A673 (cell line): ENCODE results near the gene UNC5A. TPM values are rescaled to one million over a fixed set of nuclear protein-coding genes. Genes with fewer than 3 reads are reported as not detected.
A peak's percentile ranks its signal among the peaks of the same experiment; 100 is the strongest.

Source experiments
- BruUV-seq: library from RNA; stranded (reverse); fragments of 400-500 nt; replicated peaks from 2 replicates; lab custom pipeline; 2021; lab: Mats Ljungman, UMichigan
- CTCF ChIA-PET: fragments of 300-600 bp; sonication (Branson Sonifier 250); formaldehyde crosslinking; loops from one replicate; lab custom pipeline; 2022; ENCODE audit warnings: antibody characterized with exemption; lab: Charles Lee
- POLR2A ChIA-PET: fragments of 300-600 bp; sonication (Branson Sonifier 250); formaldehyde crosslinking; loops from one replicate; lab custom pipeline; 2022; ENCODE audit warnings: antibody characterized with exemption; ENCODE audit not compliant: low non-redundant PET; lab: Charles Lee
- DNase-seq: peaks from one replicate; pipeline ENCODE4 v3.0.0-alpha.2; 2015; ENCODE audit warnings: low spot score
- H3K27ac ChIP-seq: fragments of 200-600 bp; sonication (generic); 2 replicates; pipeline ENCODE4 v1.5.1; 2016; ENCODE audit warnings: mixed run types, low read depth, mild to moderate bottlenecking, mixed read lengths, antibody characterized with exemption, low read length; ENCODE audit not compliant: poor library complexity, severe bottlenecking
- H3K27me3 ChIP-seq: fragments of 200-600 bp; sonication (generic); replicated peaks from 2 replicates; pipeline ENCODE4 v1.6.1; 2017; ENCODE audit warnings: mixed run types, low read depth, mild to moderate bottlenecking, mixed read lengths, antibody characterized with exemption, low read length; ENCODE audit not compliant: insufficient read depth, poor library complexity
- H3K36me3 ChIP-seq: fragments of 200-600 bp; sonication (generic); 2 replicates; pipeline ENCODE4 v1.6.1; 2016; ENCODE audit warnings: mixed run types, mild to moderate bottlenecking, mixed read lengths, antibody characterized with exemption, low read length; ENCODE audit not compliant: insufficient read depth, poor library complexity, severe bottlenecking
- H3K4me1 ChIP-seq: fragments of 200-600 bp; sonication (generic); 2 replicates; pipeline ENCODE4 v1.6.1; 2017; ENCODE audit warnings: mixed run types, mild to moderate bottlenecking, mixed read lengths, antibody characterized with exemption, low read length; ENCODE audit not compliant: insufficient read depth, poor library complexity, severe bottlenecking
- H3K4me3 ChIP-seq: fragments of 200-600 bp; sonication (generic); 2 replicates; pipeline ENCODE4 v1.5.1; 2016; ENCODE audit warnings: low read depth, mixed run types, mild to moderate bottlenecking, mixed read lengths, low read length; ENCODE audit not compliant: poor library complexity, severe bottlenecking
- H3K9me3 ChIP-seq: fragments of 200-600 bp; sonication (generic); 2 replicates; pipeline ENCODE4 v1.6.1; 2016; ENCODE audit warnings: mixed run types, low read depth, mild to moderate bottlenecking, mixed read lengths, antibody characterized with exemption, low read length; ENCODE audit not compliant: poor library complexity, severe bottlenecking
- EZH2 ChIP-seq: fragments of 200-600 bp; sonication (generic); IDR thresholded peaks from 2 replicates; pipeline ENCODE4 v1.6.1; 2017; ENCODE audit warnings: borderline replicate concordance, low read depth, mild to moderate bottlenecking, mixed read lengths, antibody characterized with exemption, low read length; ENCODE audit not compliant: poor library complexity, severe bottlenecking
- intact Hi-C: fragments of 100-400 bp; cut with micrococcal nuclease; formaldehyde crosslinking; loops from one replicate; pipeline ENCODE4 v1.10.0; 2022; ENCODE audit not compliant: unreplicated experiment
- total RNA-seq: library from RNA; stranded (reverse); gene quantifications from 2 replicates; pipeline ENCODE4 v1.2.3, GENCODE V29; 2021
- TF ChIP-seq, protein P1 (sequence below): fragments of 300-800, 200-600 bp; sonication (generic); conservative IDR thresholded peaks from 2 replicates; pipeline ENCODE4 v1.5.1; 2017; ENCODE audit warnings: low read depth, mild to moderate bottlenecking, antibody characterized with exemption, low read length, moderate library complexity, mixed read lengths

Gene UNC5A
- total RNA-seq, 1 experiment from 2014 or later = 7.5 TPM

DNA sequence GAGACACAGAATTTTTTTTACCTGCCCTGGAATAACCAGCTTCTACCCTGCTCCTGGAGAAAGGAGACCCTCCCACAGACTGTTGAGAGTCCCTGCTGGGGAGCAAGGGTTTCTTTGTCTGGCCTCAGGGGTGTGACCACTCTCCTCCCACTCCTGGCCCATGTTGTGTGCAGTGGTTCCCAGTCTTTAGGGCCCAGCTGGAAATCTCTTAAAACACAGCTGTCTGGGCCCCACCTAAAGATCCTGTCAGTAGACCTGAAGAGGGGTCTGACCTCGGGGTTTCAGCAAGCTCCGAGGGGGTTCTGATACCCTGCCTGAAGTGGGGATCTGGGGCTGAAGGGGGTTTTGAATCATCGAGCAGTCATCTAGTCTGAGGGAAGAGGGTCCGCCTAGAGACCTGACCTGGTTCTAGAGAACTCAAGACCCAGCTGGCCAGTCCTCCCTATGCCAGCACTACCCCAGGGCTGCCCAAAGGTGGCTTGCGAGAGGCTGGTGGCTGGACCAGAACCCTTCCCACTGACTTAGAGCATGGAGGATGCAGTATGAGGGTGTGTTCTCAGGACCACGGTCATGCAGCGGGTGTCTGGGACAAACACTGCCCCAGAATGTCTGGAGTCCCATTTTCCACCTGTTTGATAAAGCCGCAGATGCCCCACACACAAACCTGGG is 8.1 kb upstream of the UNC5A start:
- TF ChIP-seq, protein P1, sequence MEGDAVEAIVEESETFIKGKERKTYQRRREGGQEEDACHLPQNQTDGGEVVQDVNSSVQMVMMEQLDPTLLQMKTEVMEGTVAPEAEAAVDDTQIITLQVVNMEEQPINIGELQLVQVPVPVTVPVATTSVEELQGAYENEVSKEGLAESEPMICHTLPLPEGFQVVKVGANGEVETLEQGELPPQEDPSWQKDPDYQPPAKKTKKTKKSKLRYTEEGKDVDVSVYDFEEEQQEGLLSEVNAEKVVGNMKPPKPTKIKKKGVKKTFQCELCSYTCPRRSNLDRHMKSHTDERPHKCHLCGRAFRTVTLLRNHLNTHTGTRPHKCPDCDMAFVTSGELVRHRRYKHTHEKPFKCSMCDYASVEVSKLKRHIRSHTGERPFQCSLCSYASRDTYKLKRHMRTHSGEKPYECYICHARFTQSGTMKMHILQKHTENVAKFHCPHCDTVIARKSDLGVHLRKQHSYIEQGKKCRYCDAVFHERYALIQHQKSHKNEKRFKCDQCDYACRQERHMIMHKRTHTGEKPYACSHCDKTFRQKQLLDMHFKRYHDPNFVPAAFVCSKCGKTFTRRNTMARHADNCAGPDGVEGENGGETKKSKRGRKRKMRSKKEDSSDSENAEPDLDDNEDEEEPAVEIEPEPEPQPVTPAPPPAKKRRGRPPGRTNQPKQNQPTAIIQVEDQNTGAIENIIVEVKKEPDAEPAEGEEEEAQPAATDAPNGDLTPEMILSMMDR = no peak
- no peak for TF ChIP-seq EZH2

DNA sequence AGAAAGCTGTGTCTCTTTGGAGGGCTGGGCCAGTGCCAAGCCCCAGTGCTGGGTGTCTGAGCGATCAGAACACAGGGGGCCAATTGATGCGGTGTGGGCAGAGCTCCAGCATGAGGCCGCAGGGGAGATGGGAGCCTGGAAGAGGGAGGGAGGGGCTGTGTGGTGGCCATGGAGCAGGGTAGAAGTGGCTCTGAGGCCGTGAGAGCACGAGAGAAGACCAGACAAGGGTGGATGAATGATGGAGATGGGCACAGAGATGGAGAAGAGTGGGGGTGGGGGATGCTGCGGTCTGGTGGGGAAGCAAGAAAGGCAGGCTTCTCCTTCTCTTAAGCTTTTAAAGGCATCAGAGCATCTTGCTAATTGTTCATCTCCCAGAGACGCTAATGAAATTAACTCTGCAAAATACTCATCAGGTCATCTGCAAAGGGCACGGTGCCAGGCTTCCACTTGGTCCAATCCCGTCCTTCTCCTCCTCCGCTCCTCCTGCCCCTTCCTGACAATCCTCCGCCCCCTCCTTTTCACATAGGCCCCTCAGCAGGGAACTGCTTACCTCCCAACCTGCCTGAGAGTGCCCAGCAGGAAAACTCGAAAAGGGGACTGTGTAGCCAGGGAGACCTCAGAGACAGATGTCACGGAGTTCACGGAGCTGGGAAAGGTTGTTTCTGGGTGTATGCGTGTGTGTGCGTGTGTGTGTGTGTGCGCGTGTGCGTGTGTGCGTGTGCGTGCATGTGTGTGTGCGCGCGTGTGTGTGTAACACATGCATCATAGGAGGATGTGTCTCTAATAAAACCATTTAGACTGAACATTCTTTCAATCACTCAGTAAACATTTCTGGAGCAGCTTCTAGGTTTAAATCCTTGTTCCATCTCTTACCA is 7.1 kb upstream of the UNC5A start:
- H3K36me3 ChIP-seq = no peaks in the 10 kb centered on the region
- H3K4me1 ChIP-seq = no peaks in the 10 kb centered on the region
- CTCF ChIA-PET = no interaction called here
- BruUV-seq = no TSS peak
- POLR2A ChIA-PET = no interaction called here
- TF ChIP-seq, protein P1 = no peak
- no peak for TF ChIP-seq EZH2
- DNase-seq = peak; percentile 29
- no peaks in the 10 kb centered on the region for H3K27me3 ChIP-seq
- H3K27ac ChIP-seq = no peak overlapping the region
- no peaks in the 10 kb centered on the region for H3K9me3 ChIP-seq
- intact Hi-C loops = no loop called here
- H3K4me3 ChIP-seq = no peak overlapping the region

More for the DNA sequence above, 8.1 kb upstream of the UNC5A start:
- Histone ChIP-seq H3K4me1 (no peaks in the 10 kb centered on the region), H3K36me3 (no peaks in the 10 kb centered on the region), H3K27ac (no peak overlapping the region), H3K4me3 (no peak overlapping the region), H3K27me3 (no peaks in the 10 kb centered on the region), H3K9me3 (no peaks in the 10 kb centered on the region)
- CTCF ChIA-PET = no interaction called here
- no TSS peak for BruUV-seq
- DNase-seq = no peak
- intact Hi-C loops = no loop called here
- POLR2A ChIA-PET = no interaction called here

DNA sequence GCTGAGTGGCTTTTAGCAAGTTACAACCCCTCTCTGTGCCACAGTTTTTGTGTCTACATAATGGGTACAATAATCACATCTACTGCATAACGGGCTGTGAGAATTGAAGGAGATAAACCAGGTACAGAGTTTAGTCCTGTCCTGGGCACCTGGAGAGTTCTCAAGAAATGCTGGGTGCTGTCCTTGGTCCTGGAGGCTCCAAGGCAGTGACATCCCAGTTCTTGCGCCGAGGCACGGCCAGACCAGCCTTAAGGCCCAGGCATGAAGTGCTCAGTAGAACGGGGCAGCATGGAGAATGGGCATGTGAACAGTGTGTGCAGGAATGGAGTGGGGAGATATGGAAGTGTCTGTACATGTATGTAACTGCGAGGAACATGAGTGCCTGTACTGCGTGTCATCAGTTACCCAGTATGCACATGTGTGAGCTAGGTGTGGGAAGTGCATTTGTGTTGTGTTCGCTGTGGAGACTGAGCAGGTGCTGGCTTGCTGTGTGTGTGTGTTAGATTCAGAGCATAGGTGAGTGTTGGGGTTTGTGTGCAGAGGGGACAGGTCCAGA is 6.3 kb upstream of the UNC5A start:
- no peaks in the 10 kb centered on the region for H3K9me3 ChIP-seq
- H3K4me1 ChIP-seq = no peaks in the 10 kb centered on the region
- no peak overlapping the region for H3K27ac ChIP-seq
- ChIA-PET POLR2A (no interaction called here), CTCF (no interaction called here)
- DNase-seq = no peak
- no peaks in the 10 kb centered on the region for H3K36me3 ChIP-seq
- no peaks in the 10 kb centered on the region for H3K27me3 ChIP-seq
- no peak overlapping the region for H3K4me3 ChIP-seq
- no TSS peak for BruUV-seq
- intact Hi-C loops = no loop called here
- TF ChIP-seq, protein P1 = no peak
- TF ChIP-seq EZH2 = no peak
